IMR-90 (cell line): ENCODE results near the gene GM2A. TPM values are rescaled to one million over a fixed set of nuclear protein-coding genes. Genes with fewer than 3 reads are reported as not detected.

ENCODE experiments used
- ATAC-seq: fragments of 200-7000 bp; cut with Tn5 transposase; 2 replicates; pipeline ENCODE4 v1.9.1; 2020; ENCODE audit warnings: low read depth, mild to moderate bottlenecking, moderate library complexity
- BruUV-seq: library from RNA; stranded (reverse); fragments of 400-500 nt; replicated peaks from 2 replicates; lab custom pipeline; 2021; lab: Mats Ljungman, UMichigan
- CTCF ChIA-PET: fragments of 300-600 bp; formaldehyde crosslinking; extraction: SDS; loops from one replicate; lab custom pipeline; 2021; ENCODE audit warnings: antibody characterized with exemption; lab: Yijun Ruan, JAX
- POLR2A ChIA-PET: fragments of 300-600 bp; sonication (Branson Sonifier 250); formaldehyde crosslinking; loops from one replicate; lab custom pipeline; 2022; ENCODE audit warnings: antibody characterized with exemption; ENCODE audit not compliant: unreplicated experiment; lab: Charles Lee
- DNase-seq: peaks from one replicate; pipeline ENCODE4 v3.0.0; 2013
- H2AFZ ChIP-seq: replicated peaks from 2 replicates; pipeline ENCODE3; 2013; ENCODE audit warnings: low read length, mild to moderate bottlenecking; ENCODE audit not compliant: poor library complexity
- H2AK5ac ChIP-seq: 2 replicates; pipeline ENCODE4 v1.6.1; 2013; ENCODE audit warnings: low read depth, low read length, inconsistent platforms
- H2AK9ac ChIP-seq: replicated peaks from 2 replicates; pipeline ENCODE3; 2013; ENCODE audit warnings: mild to moderate bottlenecking, low read depth, low read length, moderate library complexity; ENCODE audit not compliant: poor library complexity
- H2BK120ac ChIP-seq: 2 replicates; pipeline ENCODE4 v1.6.1; 2013; ENCODE audit warnings: low read depth, low read length, inconsistent platforms
- H2BK15ac ChIP-seq: 3 replicates; pipeline ENCODE4 v1.6.1; 2013; ENCODE audit warnings: low read depth, low read length, inconsistent platforms
- H2BK20ac ChIP-seq: 2 replicates; pipeline ENCODE4 v1.6.1; 2013; ENCODE audit warnings: low read depth, mild to moderate bottlenecking, inconsistent platforms, low read length, moderate library complexity
- H2BK5ac ChIP-seq: 2 replicates; pipeline ENCODE4 v1.6.1; 2013; ENCODE audit warnings: mild to moderate bottlenecking, low read depth, low read length, inconsistent platforms; ENCODE audit not compliant: poor library complexity, severe bottlenecking
- H3K14ac ChIP-seq: replicated peaks from 2 replicates; pipeline ENCODE4 v1.6.1; 2013; ENCODE audit warnings: low read depth, low read length, inconsistent platforms
- H3K18ac ChIP-seq: 2 replicates; pipeline ENCODE4 v1.6.1; 2013; ENCODE audit warnings: low read depth, low read length, control low read depth
- H3K23ac ChIP-seq: 2 replicates; pipeline ENCODE4 v1.6.1; 2013; ENCODE audit warnings: low read depth, low read length, inconsistent platforms
- H3K27ac ChIP-seq: 2 replicates; pipeline ENCODE4 v1.5.1; 2013; ENCODE audit warnings: mild to moderate bottlenecking, control low read depth, low read length; ENCODE audit not compliant: insufficient read depth
- H3K27me3 ChIP-seq: 2 replicates; pipeline ENCODE4 v1.6.1; 2013; ENCODE audit warnings: low read length; ENCODE audit not compliant: control insufficient read depth, insufficient read depth
- H3K36me3 ChIP-seq: 2 replicates; pipeline ENCODE4 v1.6.1; 2013; ENCODE audit warnings: low read length, mixed read lengths; ENCODE audit not compliant: control insufficient read depth, insufficient read depth
- H3K4ac ChIP-seq: 2 replicates; pipeline ENCODE4 v1.6.1; 2013; ENCODE audit warnings: low read depth, low read length, inconsistent platforms
- H3K4me1 ChIP-seq: 2 replicates; pipeline ENCODE4 v1.6.1; 2013; ENCODE audit warnings: low read length, mixed read lengths; ENCODE audit not compliant: control insufficient read depth, insufficient read depth
- H3K4me2 ChIP-seq: 2 replicates; pipeline ENCODE4 v1.6.1; 2013; ENCODE audit warnings: low read depth, mild to moderate bottlenecking, control low read depth, low read length, moderate library complexity
- H3K4me3 ChIP-seq: 2 replicates; pipeline ENCODE4 v1.5.1; 2013; ENCODE audit warnings: low read depth, mild to moderate bottlenecking, control low read depth, low read length, moderate library complexity; ENCODE audit not compliant: insufficient read depth
- H3K56ac ChIP-seq: 2 replicates; pipeline ENCODE4 v1.6.1; 2013; ENCODE audit warnings: low read length, inconsistent platforms; ENCODE audit not compliant: insufficient read depth; ENCODE audit errors: extremely low read depth
- H3K79me1 ChIP-seq, 2 experiments: 2 replicates each; pipeline ENCODE4 v1.6.1; 2013; ENCODE audit warnings: low read length in 2 of 2, inconsistent platforms in 1 of 2, low read depth in 1 of 2
- H3K9ac ChIP-seq: 2 replicates; pipeline ENCODE4 v1.6.1; 2013; ENCODE audit warnings: low read depth, low read length, control low read depth
- H3K9me1 ChIP-seq: 2 replicates; pipeline ENCODE4 v1.6.1; 2013; ENCODE audit warnings: low read length, inconsistent platforms; ENCODE audit not compliant: insufficient read depth
- H3K9me3 ChIP-seq: 2 replicates; pipeline ENCODE4 v1.6.1; 2013; ENCODE audit warnings: low read length; ENCODE audit not compliant: control insufficient read depth, insufficient read depth
- H4K20me1 ChIP-seq: 2 replicates; pipeline ENCODE4 v1.6.1; 2013; ENCODE audit warnings: low read length, inconsistent platforms; ENCODE audit not compliant: insufficient read depth
- H4K5ac ChIP-seq: 2 replicates; pipeline ENCODE4 v1.6.1; 2013; ENCODE audit warnings: mild to moderate bottlenecking, low read depth, low read length, control low read depth
- H4K8ac ChIP-seq, 2 experiments: 2 replicates each; pipeline ENCODE4 v1.6.1; 2013; ENCODE audit warnings: low read depth in 2 of 2, low read length in 2 of 2, control low read depth in 1 of 2, inconsistent platforms in 1 of 2
- H4K91ac ChIP-seq: 2 replicates; pipeline ENCODE4 v1.6.1; 2013; ENCODE audit warnings: low read depth, low read length, inconsistent platforms; ENCODE audit not compliant: insufficient read depth
- BHLHE40 ChIP-seq: fragments of 150-350 bp; IDR thresholded peaks from 2 replicates; pipeline ENCODE4 v1.6.1; 2016; ENCODE audit warnings: mild to moderate bottlenecking, low read depth, low read length
- FOS ChIP-seq: fragments of 150-350 bp; IDR thresholded peaks from 2 replicates; pipeline ENCODE4 v1.6.1; 2016; ENCODE audit warnings: low read depth, low read length
- RCOR1 ChIP-seq: IDR thresholded peaks from 2 replicates; pipeline ENCODE4 v1.6.1; 2012; ENCODE audit warnings: mild to moderate bottlenecking, low read length, improper control_type of control experiment; ENCODE audit not compliant: insufficient replicate concordance
- SMC3 ChIP-seq: fragments of 150-350 bp; IDR thresholded peaks from 2 replicates; pipeline ENCODE4 v1.6.1; 2016; ENCODE audit warnings: low read depth, mild to moderate bottlenecking, antibody characterized with exemption, low read length, moderate library complexity
- WGBS, 2 experiments: methylation state at CpG; one replicate each; pipeline versions ENCODE4 v1.1.5 to v1.1.7; 2013; ENCODE audit warnings: missing lambda C conversion rate in 2 of 2; ENCODE audit not compliant: insufficient read length in 1 of 2; ENCODE audit errors: extremely low coverage in 2 of 2; 5-methylcytosine and 5-hydroxymethylcytosine counted together
- dilution Hi-C: fragments of 300-500 bp; cut with HindIII; formaldehyde crosslinking; loops from one replicate; pipeline ENCODE4 v1.14.3; 2018; ENCODE audit warnings: low sequenced_read_pairs; ENCODE audit not compliant: unreplicated experiment
- in situ Hi-C: fragments of 300-500 bp; cut with MboI; formaldehyde crosslinking; loops from 3 replicates; pipeline ENCODE4 v1.14.3; 2019; ENCODE audit warnings: low sequenced_read_pairs, inconsistent platforms, mixed read lengths
- intact Hi-C: fragments of 100-400 bp; cut with micrococcal nuclease; formaldehyde crosslinking; loops from 2 replicates; pipeline ENCODE4 v1.10.0; 2022
- polyA plus RNA-seq, 3 experiments: library from polyadenylated mRNA; depleted of rRNA; stranded (reverse); fragments of >200 nt; gene quantifications; 2 replicates each; pipeline ENCODE4 v1.2.3, GENCODE V29; 2012; ENCODE audit warnings: low replicate concordance in 1 of 3
- total RNA-seq: library from RNA; depleted of rRNA; stranded (reverse); fragments of >200 nt; gene quantifications from 2 replicates; pipeline ENCODE4 v1.2.3, GENCODE V29; 2012
- TF ChIP-seq, protein P1 (sequence below): fragments of 150-350 bp; IDR thresholded peaks from 2 replicates; pipeline ENCODE4 v1.6.1; 2017; ENCODE audit warnings: mild to moderate bottlenecking, antibody characterized with exemption, low read length, low read depth

Gene GM2A
- total and polyA plus RNA-seq, 2 of the 4 experiments (the other 2 are of a cell fraction) = 13.8 to 18.5 TPM

DNA sequence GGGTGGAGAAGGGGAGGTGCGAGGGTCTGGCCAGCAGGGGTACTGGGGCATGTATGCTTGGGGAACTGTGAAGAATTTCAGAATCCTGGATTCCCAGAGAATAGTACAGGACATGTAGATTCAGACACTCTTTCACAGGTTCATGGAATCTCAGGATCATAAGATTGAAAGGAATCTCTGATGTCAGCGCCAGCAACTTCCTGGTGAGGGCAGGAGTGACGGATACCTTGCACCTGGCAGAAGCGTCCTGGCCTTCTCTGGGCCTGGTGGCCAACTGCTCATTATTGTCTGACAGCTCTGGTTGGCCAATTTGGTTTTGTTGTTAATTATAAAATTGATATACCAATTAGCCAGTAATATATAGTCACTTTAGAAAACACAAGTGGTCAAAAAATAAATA, 6.9 kb downstream of the GM2A start:
- Histone ChIP-seq H2AFZ (no peak overlapping the region), H2BK15ac (no peak overlapping the region), H3K9ac (no peak overlapping the region), H3K4me3 (no peak overlapping the region), H3K4me2 (no peak overlapping the region), H4K5ac (no peak overlapping the region), H3K27ac (no peak overlapping the region), H4K20me1 (no peaks in the 10 kb centered on the region), H3K4ac (no peak overlapping the region), H3K79me1 (no peaks in the 10 kb centered on the region), H4K91ac (no peak overlapping the region), H3K9me3 (no peaks in the 10 kb centered on the region), H3K4me1 (peaks cover 2% of the 10 kb centered on the region), H3K27me3 (no peaks in the 10 kb centered on the region), H4K8ac (no peak overlapping the region), H3K18ac (no peak overlapping the region), H2AK5ac (no peak overlapping the region), H2BK5ac (no peak overlapping the region), H3K23ac (no peak overlapping the region), H3K9me1 (peaks cover 7% of the 10 kb centered on the region; the same call in 1 of the 2 replicates), H3K14ac (no peak overlapping the region), H3K36me3 (no peaks in the 10 kb centered on the region), H2BK20ac (no peak overlapping the region), H3K56ac (no peak overlapping the region), H2AK9ac (no peak overlapping the region), H2BK120ac (no peak overlapping the region)
- in situ Hi-C loops = no loop called here
- CTCF ChIA-PET = no interaction called here
- dilution Hi-C loops = no loop called here
- DNase-seq (no peak), ATAC-seq (no peak)
- intact Hi-C loops = no loop called here
- no CpG with 5 or more reads among the region's 4 CpGs for WGBS, 2 experiments
- POLR2A ChIA-PET = no interaction called here
- no TSS peak for BruUV-seq
- TF ChIP-seq FOS (no peak), BHLHE40 (no peak), SMC3 (no peak), RCOR1 (no peak)
- TF ChIP-seq, protein P1, sequence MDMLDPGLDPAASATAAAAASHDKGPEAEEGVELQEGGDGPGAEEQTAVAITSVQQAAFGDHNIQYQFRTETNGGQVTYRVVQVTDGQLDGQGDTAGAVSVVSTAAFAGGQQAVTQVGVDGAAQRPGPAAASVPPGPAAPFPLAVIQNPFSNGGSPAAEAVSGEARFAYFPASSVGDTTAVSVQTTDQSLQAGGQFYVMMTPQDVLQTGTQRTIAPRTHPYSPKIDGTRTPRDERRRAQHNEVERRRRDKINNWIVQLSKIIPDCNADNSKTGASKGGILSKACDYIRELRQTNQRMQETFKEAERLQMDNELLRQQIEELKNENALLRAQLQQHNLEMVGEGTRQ = no peak
